ENCODE results near the gene LRP1.

The LRP1 gene

DNA sequence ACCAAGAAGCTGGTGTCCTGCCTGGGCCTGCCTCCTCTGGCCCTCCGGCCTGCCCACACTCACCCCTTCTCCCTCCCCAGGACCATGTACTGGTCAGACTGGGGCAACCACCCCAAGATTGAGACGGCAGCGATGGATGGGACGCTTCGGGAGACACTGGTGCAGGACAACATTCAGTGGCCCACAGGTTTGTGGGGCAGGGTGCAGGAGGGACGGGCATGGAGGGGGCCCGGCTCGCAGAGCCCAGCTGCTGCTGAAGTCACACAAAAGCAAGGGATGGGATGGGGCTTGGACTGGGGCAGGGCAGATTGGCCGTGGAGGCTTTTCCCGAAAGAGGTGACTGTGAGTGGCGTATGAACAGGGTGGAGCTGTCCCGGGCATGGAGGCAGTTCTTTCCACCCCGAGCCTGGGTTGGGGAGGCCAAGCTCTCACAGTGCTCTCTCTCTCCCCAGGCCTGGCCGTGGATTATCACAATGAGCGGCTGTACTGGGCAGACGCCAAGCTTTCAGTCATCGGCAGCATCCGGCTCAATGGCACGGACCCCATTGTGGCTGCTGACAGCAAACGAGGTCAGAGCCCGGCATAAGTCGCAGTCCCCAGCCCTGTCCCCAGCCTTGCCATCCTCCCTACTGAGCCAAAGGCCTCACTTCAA, 80.5 kb downstream of the LRP1 start:
- Histone ChIP-seq H3K4me1 (ENCODE audit: low read length) (peaks cover 8% of the 10 kb centered on the region), H3K9me3 (ENCODE audit: insufficient read depth, low read length) (no peaks in the 10 kb centered on the region), H2AFZ (ENCODE audit: low read depth, low read length) (no peak overlapping the region), H3K36me3 (replicated peaks; ENCODE audit: low read depth, low read length) (no peaks in the 10 kb centered on the region), H3K79me2 (ENCODE audit: low read length) (no peaks in the 10 kb centered on the region), H3K9ac (ENCODE audit: low read length) (no peak overlapping the region), H3K27ac (ENCODE audit: low read length) (no peak overlapping the region), H3K27me3 (ENCODE audit: low read depth, low read length) (peaks cover 2% of the 10 kb centered on the region; the same call in 1 of the 2 replicates), H4K20me1 (ENCODE audit: insufficient read depth, low read length) (no peaks in the 10 kb centered on the region), H3K4me2 (ENCODE audit: low read length) (no peak overlapping the region), H3K4me3 (ENCODE audit: low read length) (no peak overlapping the region)
- TF ChIP-seq, protein P1, sequence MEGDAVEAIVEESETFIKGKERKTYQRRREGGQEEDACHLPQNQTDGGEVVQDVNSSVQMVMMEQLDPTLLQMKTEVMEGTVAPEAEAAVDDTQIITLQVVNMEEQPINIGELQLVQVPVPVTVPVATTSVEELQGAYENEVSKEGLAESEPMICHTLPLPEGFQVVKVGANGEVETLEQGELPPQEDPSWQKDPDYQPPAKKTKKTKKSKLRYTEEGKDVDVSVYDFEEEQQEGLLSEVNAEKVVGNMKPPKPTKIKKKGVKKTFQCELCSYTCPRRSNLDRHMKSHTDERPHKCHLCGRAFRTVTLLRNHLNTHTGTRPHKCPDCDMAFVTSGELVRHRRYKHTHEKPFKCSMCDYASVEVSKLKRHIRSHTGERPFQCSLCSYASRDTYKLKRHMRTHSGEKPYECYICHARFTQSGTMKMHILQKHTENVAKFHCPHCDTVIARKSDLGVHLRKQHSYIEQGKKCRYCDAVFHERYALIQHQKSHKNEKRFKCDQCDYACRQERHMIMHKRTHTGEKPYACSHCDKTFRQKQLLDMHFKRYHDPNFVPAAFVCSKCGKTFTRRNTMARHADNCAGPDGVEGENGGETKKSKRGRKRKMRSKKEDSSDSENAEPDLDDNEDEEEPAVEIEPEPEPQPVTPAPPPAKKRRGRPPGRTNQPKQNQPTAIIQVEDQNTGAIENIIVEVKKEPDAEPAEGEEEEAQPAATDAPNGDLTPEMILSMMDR (IDR thresholded peaks at IDR 0.05; ENCODE audit: low read depth, low read length) = no peak
- TF ChIP-seq EZH2phosphoT487 (IDR thresholded peaks at IDR 0.05; ENCODE audit: low read depth) = no peak

GRCh38 chr12:57209916-57210315, 81.6 kb downstream of the LRP1 start:
- Histone ChIP-seq H3K4me1 (ENCODE audit: low read length) (peaks cover 18% of the 10 kb centered on the region), H3K4me2 (ENCODE audit: low read length) (no peak overlapping the region), H3K79me2 (ENCODE audit: low read length) (no peaks in the 10 kb centered on the region), H3K27me3 (ENCODE audit: low read depth, low read length) (peaks cover 12% of the 10 kb centered on the region), H4K20me1 (ENCODE audit: insufficient read depth, low read length) (peaks cover 4% of the 10 kb centered on the region; the same call in 1 of the 2 replicates), H3K27ac (ENCODE audit: low read length) (no peak overlapping the region), H3K36me3 (replicated peaks; ENCODE audit: low read depth, low read length) (no peaks in the 10 kb centered on the region), H3K4me3 (ENCODE audit: low read length) (no peak overlapping the region), H2AFZ (ENCODE audit: low read depth, low read length) (no peak overlapping the region), H3K9me3 (ENCODE audit: insufficient read depth, low read length) (no peaks in the 10 kb centered on the region), H3K9ac (ENCODE audit: low read length) (no peak overlapping the region)
- TF ChIP-seq, protein P1 (IDR thresholded peaks at IDR 0.05; ENCODE audit: low read depth, low read length) = no peak
- no peak for TF ChIP-seq EZH2phosphoT487 (IDR thresholded peaks at IDR 0.05; ENCODE audit: low read depth)

DNA sequence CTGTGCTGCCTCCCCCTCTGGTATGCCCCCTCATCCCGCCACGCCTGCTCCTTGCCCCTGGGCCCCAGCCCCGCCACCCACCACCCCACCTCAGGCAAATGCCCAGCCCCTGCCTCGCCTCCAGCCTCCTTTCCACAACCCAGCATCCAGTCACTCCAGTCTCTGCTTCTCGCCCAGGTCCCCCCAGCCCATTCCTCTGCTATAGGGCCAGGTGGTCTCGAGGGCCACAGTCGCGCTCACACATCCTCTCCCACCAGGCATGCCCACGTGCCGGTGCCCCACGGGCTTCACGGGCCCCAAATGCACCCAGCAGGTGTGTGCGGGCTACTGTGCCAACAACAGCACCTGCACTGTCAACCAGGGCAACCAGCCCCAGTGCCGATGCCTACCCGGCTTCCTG, 82.2 kb downstream of the LRP1 start:
- H3K36me3 ChIP-seq (replicated peaks; ENCODE audit: low read depth, low read length) = no peaks in the 10 kb centered on the region

GRCh38 chr12:57210926-57211692, 82.8 kb downstream of the LRP1 start:
- H3K9ac ChIP-seq (ENCODE audit: low read length) = no peak overlapping the region
- peaks cover 28% of the 10 kb centered on the region for H3K4me1 ChIP-seq (ENCODE audit: low read length)
- H3K9me3 ChIP-seq (ENCODE audit: insufficient read depth, low read length) = no peaks in the 10 kb centered on the region
- H2AFZ ChIP-seq (ENCODE audit: low read depth, low read length) = no peak overlapping the region
- H3K27me3 ChIP-seq (ENCODE audit: low read depth, low read length) = peaks cover 24% of the 10 kb centered on the region
- no peak overlapping the region for H3K27ac ChIP-seq (ENCODE audit: low read length)
- H3K4me3 ChIP-seq (ENCODE audit: low read length) = no peak overlapping the region
- no peaks in the 10 kb centered on the region for H3K79me2 ChIP-seq (ENCODE audit: low read length)
- H4K20me1 ChIP-seq (ENCODE audit: insufficient read depth, low read length) = peaks cover 4% of the 10 kb centered on the region; the same call in 1 of the 2 replicates
- no peak overlapping the region for H3K4me2 ChIP-seq (ENCODE audit: low read length)
- no peaks in the 10 kb centered on the region for H3K36me3 ChIP-seq (replicated peaks; ENCODE audit: low read depth, low read length)
- no peak for TF ChIP-seq EZH2phosphoT487 (IDR thresholded peaks at IDR 0.05; ENCODE audit: low read depth)
- TF ChIP-seq, protein P1 (IDR thresholded peaks at IDR 0.05; ENCODE audit: low read depth, low read length) = no peak

More for the DNA sequence above, 82.2 kb downstream of the LRP1 start:
- no peak overlapping the region for H3K4me3 ChIP-seq (ENCODE audit: low read length)
- H3K9me3 ChIP-seq (ENCODE audit: insufficient read depth, low read length) = no peaks in the 10 kb centered on the region
- no peak overlapping the region for H2AFZ ChIP-seq (ENCODE audit: low read depth, low read length)
- H4K20me1 ChIP-seq (ENCODE audit: insufficient read depth, low read length) = peaks cover 4% of the 10 kb centered on the region; the same call in 1 of the 2 replicates
- H3K79me2 ChIP-seq (ENCODE audit: low read length) = no peaks in the 10 kb centered on the region
- TF ChIP-seq, protein P1 (IDR thresholded peaks at IDR 0.05; ENCODE audit: low read depth, low read length) = no peak
- no peak for TF ChIP-seq EZH2phosphoT487 (IDR thresholded peaks at IDR 0.05; ENCODE audit: low read depth)
- H3K27me3 ChIP-seq (ENCODE audit: low read depth, low read length) = peaks cover 17% of the 10 kb centered on the region
- H3K9ac ChIP-seq (ENCODE audit: low read length) = no peak overlapping the region
- peaks cover 21% of the 10 kb centered on the region for H3K4me1 ChIP-seq (ENCODE audit: low read length)
- H3K4me2 ChIP-seq (ENCODE audit: low read length) = no peak overlapping the region
- no peak overlapping the region for H3K27ac ChIP-seq (ENCODE audit: low read length)

Data from OCI-LY3 (cell line).